Mesenchymal stem cell (in vitro differentiated cells and primary cell): ENCODE measurements around the gene ZNF628.
"Not testable (repeated sequence)": the region's sequence is repeated elsewhere in the genome, so short reads cannot be mapped to it uniquely, and the experiment has no call there.

Source experiments
- DNase-seq: peaks from one replicate; pipeline ENCODE4 v3.0.0-alpha.2; 2013
- H2AFZ ChIP-seq: one replicate; pipeline ENCODE4 v1.6.1; 2013; ENCODE audit warnings: low read depth, mild to moderate bottlenecking, control low read depth, inconsistent platforms, low read length, moderate library complexity
- H2AK5ac ChIP-seq: 2 replicates; pipeline ENCODE4 v1.6.1; 2013; ENCODE audit warnings: low read length, moderate library complexity, mild to moderate bottlenecking, inconsistent platforms; ENCODE audit not compliant: severe bottlenecking
- H2BK120ac ChIP-seq: one replicate; pipeline ENCODE4 v1.6.1; 2013; ENCODE audit warnings: low read depth, mild to moderate bottlenecking, inconsistent platforms, low read length, moderate library complexity
- H2BK12ac ChIP-seq, 2 experiments: one replicate each; pipeline ENCODE4 v1.6.1; 2013; ENCODE audit warnings: inconsistent platforms in 2 of 2, low read length in 2 of 2, mild to moderate bottlenecking in 2 of 2, moderate library complexity in 2 of 2, control low read depth in 1 of 2
- H2BK15ac ChIP-seq: one replicate; pipeline ENCODE4 v1.6.1; 2013; ENCODE audit warnings: mild to moderate bottlenecking, low read depth, inconsistent platforms; ENCODE audit not compliant: poor library complexity, severe bottlenecking
- H2BK5ac ChIP-seq: 2 replicates; pipeline ENCODE4 v1.6.1; 2013; ENCODE audit warnings: low read depth, mild to moderate bottlenecking, low read length, control low read depth, inconsistent platforms; ENCODE audit not compliant: poor library complexity, severe bottlenecking
- H3K14ac ChIP-seq, 2 experiments: one replicate each; pipeline ENCODE4 v1.6.1; 2013; ENCODE audit warnings: inconsistent platforms in 2 of 2, low read length in 2 of 2, control low read depth in 1 of 2, mild to moderate bottlenecking in 1 of 2, moderate library complexity in 1 of 2
- H3K18ac ChIP-seq, 2 experiments: one replicate each; pipeline ENCODE4 v1.6.1; 2013; ENCODE audit warnings: inconsistent platforms in 2 of 2, low read length in 2 of 2, control low read depth in 1 of 2, low read depth in 1 of 2, mild to moderate bottlenecking in 1 of 2
- H3K23ac ChIP-seq, 2 experiments: one replicate each; pipeline ENCODE4 v1.6.1; 2013; ENCODE audit warnings: inconsistent platforms in 2 of 2, low read length in 2 of 2, mild to moderate bottlenecking in 2 of 2, moderate library complexity in 2 of 2, control low read depth in 1 of 2
- H3K27ac ChIP-seq: 2 replicates; pipeline ENCODE4 v1.5.1; 2013; ENCODE audit warnings: mild to moderate bottlenecking, moderate library complexity, low read length, control low read depth, inconsistent platforms; ENCODE audit not compliant: poor library complexity, severe bottlenecking
- H3K27me3 ChIP-seq, 2 experiments: 2 replicates each; pipeline versions ENCODE4 v1.6.1 to v1.7.0; 2013; ENCODE audit warnings: low read length in 2 of 2, mild to moderate bottlenecking in 2 of 2, moderate library complexity in 2 of 2, control low read depth in 1 of 2, inconsistent platforms in 1 of 2; ENCODE audit not compliant: control insufficient read depth in 1 of 2, insufficient read depth in 1 of 2
- H3K36me3 ChIP-seq, 2 experiments: 2 replicates each; pipeline versions ENCODE4 v1.6.1 to v1.7.0; 2013; ENCODE audit warnings: low read length in 2 of 2, control low read depth in 1 of 2, inconsistent platforms in 1 of 2, low read depth in 1 of 2, mild to moderate bottlenecking in 1 of 2; ENCODE audit not compliant: insufficient read depth in 2 of 2, control insufficient read depth in 1 of 2
- H3K4ac ChIP-seq, 2 experiments: one replicate each; pipeline ENCODE4 v1.6.1; 2013; ENCODE audit warnings: inconsistent platforms in 2 of 2, low read length in 2 of 2, mild to moderate bottlenecking in 2 of 2, moderate library complexity in 2 of 2, control low read depth in 1 of 2, low read depth in 1 of 2
- H3K4me1 ChIP-seq: 2 replicates; pipeline ENCODE4 v1.6.1; 2013; ENCODE audit warnings: low read depth, low read length, control low read depth; ENCODE audit not compliant: control insufficient read depth, insufficient read depth
- H3K4me2 ChIP-seq: 2 replicates; pipeline ENCODE4 v1.6.1; 2013; ENCODE audit warnings: low read length, mild to moderate bottlenecking, inconsistent platforms; ENCODE audit not compliant: poor library complexity, severe bottlenecking
- H3K4me3 ChIP-seq, 2 experiments: 2 replicates each; pipeline versions ENCODE4 v1.5.1 to v1.7.0; 2013; ENCODE audit warnings: low read length in 2 of 2, mild to moderate bottlenecking in 2 of 2, control low read depth in 1 of 2, low read depth in 1 of 2; ENCODE audit not compliant: insufficient read depth in 1 of 2
- H3K79me1 ChIP-seq: replicated peaks from 2 replicates; pipeline ENCODE4 v1.6.1; 2013; ENCODE audit warnings: mild to moderate bottlenecking, control low read depth, low read length, inconsistent platforms; ENCODE audit not compliant: poor library complexity, severe bottlenecking
- H3K9ac ChIP-seq: 2 replicates; pipeline ENCODE4 v1.7.0; 2013; ENCODE audit warnings: mild to moderate bottlenecking, low read length, moderate library complexity
- H3K9me3 ChIP-seq: 2 replicates; pipeline ENCODE4 v1.7.0; 2013; ENCODE audit warnings: mild to moderate bottlenecking, low read length; ENCODE audit not compliant: control insufficient read depth
- H4K8ac ChIP-seq: one replicate; pipeline ENCODE4 v1.6.1; 2013; ENCODE audit warnings: inconsistent platforms, mild to moderate bottlenecking, low read length, moderate library complexity
- H4K91ac ChIP-seq: one replicate; pipeline ENCODE4 v1.6.1; 2013; ENCODE audit warnings: mild to moderate bottlenecking, low read length, inconsistent platforms
- WGBS: methylation state at CpG from one replicate; pipeline ENCODE4 v1.1.7; 2013; ENCODE audit warnings: mixed read lengths; 5-methylcytosine and 5-hydroxymethylcytosine counted together

Gene ZNF628

GRCh38 chr19:55495646-55496349, 19.4 kb downstream of the ZNF628 start:
- Histone ChIP-seq H2BK12ac (no peak overlapping the region), H4K8ac (no peak overlapping the region), H3K23ac (no peak overlapping the region), H3K9me3 (no peaks in the 10 kb centered on the region), H3K18ac (no peak overlapping the region), H2BK5ac (no peak overlapping the region), H3K4me3 (no peak overlapping the region), H2AFZ (no peak overlapping the region), H3K4me1 (peaks cover 21% of the 10 kb centered on the region), H3K4ac (no peak overlapping the region), H2BK120ac (no peak overlapping the region), H3K27ac (no peak overlapping the region), H3K9ac (peak overlapping the region; percentile 49), H3K79me1 (peaks cover 1% of the 10 kb centered on the region), H3K4me2 (no peak overlapping the region), H2BK15ac (no peak overlapping the region), H3K27me3 (no peaks in the 10 kb centered on the region), H3K14ac (no peak overlapping the region), H3K36me3 (peaks cover 52 to 55% of the 10 kb centered on the region in 2 experiments), H2AK5ac (no peak overlapping the region), H4K91ac (no peak overlapping the region)
- DNase-seq, result no peak
- 74% methylated on average over 11 of the region's 11 CpGs for WGBS

- not testable (repeated sequence) for H2BK15ac ChIP-seq, H2BK12ac ChIP-seq, DNase-seq, H3K9me3 ChIP-seq, H2AFZ ChIP-seq, H3K23ac ChIP-seq, H3K14ac ChIP-seq, H3K27me3 ChIP-seq, H3K4me2 ChIP-seq, H3K4me3 ChIP-seq, H3K4ac ChIP-seq, H3K79me1 ChIP-seq, H2BK5ac ChIP-seq, H4K8ac ChIP-seq, H3K18ac ChIP-seq, H3K27ac ChIP-seq, H2BK120ac ChIP-seq, H2AK5ac ChIP-seq, H4K91ac ChIP-seq
- Histone ChIP-seq H3K36me3 (peaks cover 55 to 62% of the 10 kb centered on the region in 2 experiments), H3K9ac (peak overlapping the region; percentile 17), H3K4me1 (peaks cover 17% of the 10 kb centered on the region)
- 81% methylated on average over 10 of the region's 10 CpGs for WGBS
Observed at GRCh38 chr19:55496820-55497219, 20.4 kb downstream of the ZNF628 start.

DNA sequence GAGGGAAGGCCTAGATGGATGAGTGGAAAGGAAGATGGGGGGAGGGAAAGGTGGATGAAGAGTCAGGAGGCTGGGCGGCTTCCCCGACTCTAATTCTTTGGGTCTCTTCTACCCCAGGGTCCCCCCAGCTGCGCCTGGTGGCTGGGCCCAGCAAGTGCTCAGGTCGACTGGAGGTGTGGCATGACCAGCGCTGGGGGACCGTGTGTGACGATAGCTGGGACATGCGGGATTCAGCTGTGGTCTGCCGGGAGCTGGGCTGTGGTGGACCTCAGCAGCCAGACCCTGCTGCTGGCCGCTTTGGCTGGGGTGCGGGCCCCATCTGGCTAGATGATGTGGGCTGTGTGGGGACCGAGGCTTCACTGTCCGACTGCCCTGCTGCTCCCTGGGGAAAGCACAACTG, 21.3 kb downstream of the ZNF628 start:
- Histone ChIP-seq H3K79me1 (no peaks in the 10 kb centered on the region), H2BK5ac (no peak overlapping the region), H3K27ac (no peak overlapping the region), H3K18ac (no peak overlapping the region), H3K23ac (no peak overlapping the region), H3K36me3 (peaks cover 51 to 70% of the 10 kb centered on the region in 2 experiments), H3K4ac (no peak overlapping the region), H2BK15ac (no peak overlapping the region), H3K4me2 (no peak overlapping the region), H4K91ac (no peak overlapping the region), H3K4me3 (no peak overlapping the region), H2AK5ac (no peak overlapping the region), H4K8ac (no peak overlapping the region), H3K4me1 (peaks cover 14% of the 10 kb centered on the region), H2AFZ (no peak overlapping the region), H3K14ac (no peak overlapping the region), H3K9me3 (no peaks in the 10 kb centered on the region), H3K27me3 (no peaks in the 10 kb centered on the region), H2BK12ac (no peak overlapping the region), H3K9ac (no peak overlapping the region), H2BK120ac (no peak overlapping the region)
- 90% methylated on average over 12 of the region's 13 CpGs for WGBS
- no peak for DNase-seq

GRCh38 chr19:55498246-55498840, 21.9 kb downstream of the ZNF628 start:
- Histone ChIP-seq H3K4me3 (no peak overlapping the region), H3K18ac (no peak overlapping the region), H2AFZ (no peak overlapping the region), H3K4me1 (peaks cover 11% of the 10 kb centered on the region), H2AK5ac (no peak overlapping the region), H3K14ac (no peak overlapping the region), H3K4ac (no peak overlapping the region), H3K23ac (no peak overlapping the region), H2BK12ac (no peak overlapping the region), H3K27ac (no peak overlapping the region), H3K79me1 (no peaks in the 10 kb centered on the region), H3K9ac (no peak overlapping the region), H4K91ac (no peak overlapping the region), H4K8ac (no peak overlapping the region), H2BK15ac (no peak overlapping the region), H3K4me2 (no peak overlapping the region), H3K27me3 (no peaks in the 10 kb centered on the region), H3K9me3 (no peaks in the 10 kb centered on the region), H2BK5ac (no peak overlapping the region), H2BK120ac (no peak overlapping the region), H3K36me3 (peaks cover 55 to 74% of the 10 kb centered on the region in 2 experiments)
- no peak for DNase-seq
- 81% methylated on average over 2 of the region's 2 CpGs for WGBS
